HepG2 (cell line): ENCODE data around the gene ADAMTS17.

ENCODE experiments used
- CEBPB ChIP-seq: IDR thresholded peaks from 2 replicates; pipeline ENCODE4 v1.6.1; 2011; ENCODE audit warnings: low read depth, low read length, improper control_type of control experiment, borderline replicate concordance
- ELK4 ChIP-seq: sonication (generic); formaldehyde crosslinking; IDR thresholded peaks from 2 replicates; pipeline ENCODE4 v1.9.0; 2021; ENCODE audit warnings: missing genetic modification reagents, borderline replicate concordance
- GTF2F1 ChIP-seq: fragments of 150-350 bp; IDR thresholded peaks from 2 replicates; pipeline ENCODE4 v1.6.1; 2014; ENCODE audit warnings: low read length
- MAFK ChIP-seq, 2 experiments: IDR thresholded peaks in 1 of 2; conservative IDR thresholded peaks in 1 of 2; 2 replicates each; pipeline ENCODE4 v1.6.1; 2011; ENCODE audit warnings: improper control_type of control experiment in 2 of 2, low read length in 2 of 2
- REST ChIP-seq, 2 experiments: IDR thresholded peaks; 2 replicates each; pipeline ENCODE4 v1.6.1; 2011 to 2012; ENCODE audit warnings: low read length in 2 of 2, borderline replicate concordance in 1 of 2, low read depth in 1 of 2, mild to moderate bottlenecking in 1 of 2, moderate library complexity in 1 of 2
- SKI ChIP-seq: fragments of 450-650 bp; IDR thresholded peaks from one replicate; pipeline ENCODE4 v1.6.1; 2018; ENCODE audit warnings: mild to moderate bottlenecking; ENCODE audit not compliant: partially characterized antibody
- ZHX2 ChIP-seq, 2 experiments: sonication (generic) in 1 of 2; formaldehyde crosslinking in 1 of 2; IDR thresholded peaks; 2 replicates each; pipeline versions ENCODE4 v1.6.1 to v1.9.0; 2014 to 2022; ENCODE audit warnings: antibody characterized with exemption in 1 of 2, borderline replicate concordance in 1 of 2, inconsistent platforms in 1 of 2, low read depth in 1 of 2, missing genetic modification reagents in 1 of 2
- ZNF331 ChIP-seq: sonication (generic); formaldehyde crosslinking; IDR thresholded peaks from 2 replicates; pipeline ENCODE4 v1.4.0; 2020; ENCODE audit warnings: missing genetic modification reagents
- ZNF580 ChIP-seq: IDR thresholded peaks from 2 replicates; pipeline ENCODE4 v1.6.1; 2016; ENCODE audit warnings: low read depth, borderline replicate concordance

GRCh38 chr15:99981839-99982658 lies 359.7 kb downstream of the ADAMTS17 start:
- no peak for TF ChIP-seq REST (IDR thresholded peaks at IDR 0.05; ENCODE audit: borderline replicate concordance in 1 of 2, low read depth in 1 of 2, low read length in 2 of 2)
- TF ChIP-seq ZHX2 (IDR thresholded peaks at IDR 0.05; ENCODE audit: low read depth): no peak
- TF ChIP-seq ZHX2 (CRISPR knock-in tag; IDR thresholded peaks at IDR 0.05; ENCODE audit: borderline replicate concordance): no peak
- TF ChIP-seq SKI: no peak
- TF ChIP-seq ZNF331 (CRISPR knock-in tag): no peak
- no peak for TF ChIP-seq CEBPB
- no peak for TF ChIP-seq ZNF580 (CRISPR knock-in tag)
- no peak for TF ChIP-seq MAFK (conservative IDR thresholded peaks at IDR 0.05 in 1 of 2, IDR thresholded peaks at IDR 0.05 in 1 of 2; ENCODE audit: low read length in 2 of 2)
- no peak for TF ChIP-seq ELK4
- TF ChIP-seq GTF2F1: no peak
